Measurements from ENCODE around the gene PIK3CD.

DNA sequence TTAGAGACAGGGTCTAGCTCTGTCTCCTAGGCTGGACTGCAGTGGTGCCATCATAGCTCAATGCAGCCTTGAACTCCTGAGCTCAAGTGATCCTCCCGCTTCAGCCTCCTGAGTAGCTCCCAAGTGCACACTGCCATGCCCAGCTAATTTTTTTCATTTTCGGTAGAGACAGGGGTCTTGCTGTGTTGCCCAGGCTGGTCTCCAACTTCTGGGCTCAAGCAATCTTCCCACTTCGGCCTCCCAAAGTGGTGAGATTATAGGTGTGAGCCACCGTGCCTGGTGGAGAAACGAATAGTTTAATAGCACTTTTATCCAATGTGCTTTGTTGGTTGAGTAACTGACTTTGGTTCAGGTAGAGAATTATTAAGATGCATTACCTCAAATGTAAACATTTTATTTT is 20.9 kb downstream of the PIK3CD start:
- TF ChIP-seq HDAC2 (IDR thresholded peaks at IDR 0.05) (no peak), MTA3 (IDR thresholded peaks at IDR 0.05; ENCODE audit: borderline replicate concordance, low read length) (no peak), NRF1 (conservative IDR thresholded peaks at IDR 0.05; ENCODE audit: low read depth, low read length) (no peak), JUNB (IDR thresholded peaks at IDR 0.05) (no peak), CHD1 (IDR thresholded peaks at IDR 0.05; ENCODE audit: low read depth, low read length) (no peak), NR2C2 (IDR thresholded peaks at IDR 0.05; ENCODE audit: borderline replicate concordance, control insufficient read depth, insufficient read length, low read depth) (no peak), JUND (IDR thresholded peaks at IDR 0.05; ENCODE audit: low read depth, low read length) (no peak), IKZF1 (conservative IDR thresholded peaks at IDR 0.05) (no peak)
- TF ChIP-seq, protein P1, sequence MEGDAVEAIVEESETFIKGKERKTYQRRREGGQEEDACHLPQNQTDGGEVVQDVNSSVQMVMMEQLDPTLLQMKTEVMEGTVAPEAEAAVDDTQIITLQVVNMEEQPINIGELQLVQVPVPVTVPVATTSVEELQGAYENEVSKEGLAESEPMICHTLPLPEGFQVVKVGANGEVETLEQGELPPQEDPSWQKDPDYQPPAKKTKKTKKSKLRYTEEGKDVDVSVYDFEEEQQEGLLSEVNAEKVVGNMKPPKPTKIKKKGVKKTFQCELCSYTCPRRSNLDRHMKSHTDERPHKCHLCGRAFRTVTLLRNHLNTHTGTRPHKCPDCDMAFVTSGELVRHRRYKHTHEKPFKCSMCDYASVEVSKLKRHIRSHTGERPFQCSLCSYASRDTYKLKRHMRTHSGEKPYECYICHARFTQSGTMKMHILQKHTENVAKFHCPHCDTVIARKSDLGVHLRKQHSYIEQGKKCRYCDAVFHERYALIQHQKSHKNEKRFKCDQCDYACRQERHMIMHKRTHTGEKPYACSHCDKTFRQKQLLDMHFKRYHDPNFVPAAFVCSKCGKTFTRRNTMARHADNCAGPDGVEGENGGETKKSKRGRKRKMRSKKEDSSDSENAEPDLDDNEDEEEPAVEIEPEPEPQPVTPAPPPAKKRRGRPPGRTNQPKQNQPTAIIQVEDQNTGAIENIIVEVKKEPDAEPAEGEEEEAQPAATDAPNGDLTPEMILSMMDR (IDR thresholded peaks at IDR 0.05 in 2 of 3, conservative IDR thresholded peaks at IDR 0.05 in 1 of 3; ENCODE audit: control insufficient read depth in 2 of 3, extremely low read depth in 1 of 3, insufficient read depth in 1 of 3, low read depth in 3 of 3, low read length in 3 of 3) = no peak
- TF ChIP-seq, protein P2, sequence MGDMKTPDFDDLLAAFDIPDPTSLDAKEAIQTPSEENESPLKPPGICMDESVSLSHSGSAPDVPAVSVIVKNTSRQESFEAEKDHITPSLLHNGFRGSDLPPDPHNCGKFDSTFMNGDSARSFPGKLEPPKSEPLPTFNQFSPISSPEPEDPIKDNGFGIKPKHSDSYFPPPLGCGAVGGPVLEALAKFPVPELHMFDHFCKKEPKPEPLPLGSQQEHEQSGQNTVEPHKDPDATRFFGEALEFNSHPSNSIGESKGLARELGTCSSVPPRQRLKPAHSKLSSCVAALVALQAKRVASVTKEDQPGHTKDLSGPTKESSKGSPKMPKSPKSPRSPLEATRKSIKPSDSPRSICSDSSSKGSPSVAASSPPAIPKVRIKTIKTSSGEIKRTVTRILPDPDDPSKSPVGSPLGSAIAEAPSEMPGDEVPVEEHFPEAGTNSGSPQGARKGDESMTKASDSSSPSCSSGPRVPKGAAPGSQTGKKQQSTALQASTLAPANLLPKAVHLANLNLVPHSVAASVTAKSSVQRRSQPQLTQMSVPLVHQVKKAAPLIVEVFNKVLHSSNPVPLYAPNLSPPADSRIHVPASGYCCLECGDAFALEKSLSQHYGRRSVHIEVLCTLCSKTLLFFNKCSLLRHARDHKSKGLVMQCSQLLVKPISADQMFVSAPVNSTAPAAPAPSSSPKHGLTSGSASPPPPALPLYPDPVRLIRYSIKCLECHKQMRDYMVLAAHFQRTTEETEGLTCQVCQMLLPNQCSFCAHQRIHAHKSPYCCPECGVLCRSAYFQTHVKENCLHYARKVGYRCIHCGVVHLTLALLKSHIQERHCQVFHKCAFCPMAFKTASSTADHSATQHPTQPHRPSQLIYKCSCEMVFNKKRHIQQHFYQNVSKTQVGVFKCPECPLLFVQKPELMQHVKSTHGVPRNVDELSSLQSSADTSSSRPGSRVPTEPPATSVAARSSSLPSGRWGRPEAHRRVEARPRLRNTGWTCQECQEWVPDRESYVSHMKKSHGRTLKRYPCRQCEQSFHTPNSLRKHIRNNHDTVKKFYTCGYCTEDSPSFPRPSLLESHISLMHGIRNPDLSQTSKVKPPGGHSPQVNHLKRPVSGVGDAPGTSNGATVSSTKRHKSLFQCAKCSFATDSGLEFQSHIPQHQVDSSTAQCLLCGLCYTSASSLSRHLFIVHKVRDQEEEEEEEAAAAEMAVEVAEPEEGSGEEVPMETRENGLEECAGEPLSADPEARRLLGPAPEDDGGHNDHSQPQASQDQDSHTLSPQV (IDR thresholded peaks at IDR 0.05) = no peak
- TF ChIP-seq, protein P3, sequence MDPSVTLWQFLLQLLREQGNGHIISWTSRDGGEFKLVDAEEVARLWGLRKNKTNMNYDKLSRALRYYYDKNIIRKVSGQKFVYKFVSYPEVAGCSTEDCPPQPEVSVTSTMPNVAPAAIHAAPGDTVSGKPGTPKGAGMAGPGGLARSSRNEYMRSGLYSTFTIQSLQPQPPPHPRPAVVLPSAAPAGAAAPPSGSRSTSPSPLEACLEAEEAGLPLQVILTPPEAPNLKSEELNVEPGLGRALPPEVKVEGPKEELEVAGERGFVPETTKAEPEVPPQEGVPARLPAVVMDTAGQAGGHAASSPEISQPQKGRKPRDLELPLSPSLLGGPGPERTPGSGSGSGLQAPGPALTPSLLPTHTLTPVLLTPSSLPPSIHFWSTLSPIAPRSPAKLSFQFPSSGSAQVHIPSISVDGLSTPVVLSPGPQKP (IDR thresholded peaks at IDR 0.05; ENCODE audit: low read depth, low read length) = no peak
- TF ChIP-seq, protein P4, sequence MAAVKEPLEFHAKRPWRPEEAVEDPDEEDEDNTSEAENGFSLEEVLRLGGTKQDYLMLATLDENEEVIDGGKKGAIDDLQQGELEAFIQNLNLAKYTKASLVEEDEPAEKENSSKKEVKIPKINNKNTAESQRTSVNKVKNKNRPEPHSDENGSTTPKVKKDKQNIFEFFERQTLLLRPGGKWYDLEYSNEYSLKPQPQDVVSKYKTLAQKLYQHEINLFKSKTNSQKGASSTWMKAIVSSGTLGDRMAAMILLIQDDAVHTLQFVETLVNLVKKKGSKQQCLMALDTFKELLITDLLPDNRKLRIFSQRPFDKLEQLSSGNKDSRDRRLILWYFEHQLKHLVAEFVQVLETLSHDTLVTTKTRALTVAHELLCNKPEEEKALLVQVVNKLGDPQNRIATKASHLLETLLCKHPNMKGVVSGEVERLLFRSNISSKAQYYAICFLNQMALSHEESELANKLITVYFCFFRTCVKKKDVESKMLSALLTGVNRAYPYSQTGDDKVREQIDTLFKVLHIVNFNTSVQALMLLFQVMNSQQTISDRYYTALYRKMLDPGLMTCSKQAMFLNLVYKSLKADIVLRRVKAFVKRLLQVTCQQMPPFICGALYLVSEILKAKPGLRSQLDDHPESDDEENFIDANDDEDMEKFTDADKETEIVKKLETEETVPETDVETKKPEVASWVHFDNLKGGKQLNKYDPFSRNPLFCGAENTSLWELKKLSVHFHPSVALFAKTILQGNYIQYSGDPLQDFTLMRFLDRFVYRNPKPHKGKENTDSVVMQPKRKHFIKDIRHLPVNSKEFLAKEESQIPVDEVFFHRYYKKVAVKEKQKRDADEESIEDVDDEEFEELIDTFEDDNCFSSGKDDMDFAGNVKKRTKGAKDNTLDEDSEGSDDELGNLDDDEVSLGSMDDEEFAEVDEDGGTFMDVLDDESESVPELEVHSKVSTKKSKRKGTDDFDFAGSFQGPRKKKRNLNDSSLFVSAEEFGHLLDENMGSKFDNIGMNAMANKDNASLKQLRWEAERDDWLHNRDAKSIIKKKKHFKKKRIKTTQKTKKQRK (IDR thresholded peaks at IDR 0.05; ENCODE audit: low read depth, low read length) = no peak
- TF ChIP-seq, protein P5, sequence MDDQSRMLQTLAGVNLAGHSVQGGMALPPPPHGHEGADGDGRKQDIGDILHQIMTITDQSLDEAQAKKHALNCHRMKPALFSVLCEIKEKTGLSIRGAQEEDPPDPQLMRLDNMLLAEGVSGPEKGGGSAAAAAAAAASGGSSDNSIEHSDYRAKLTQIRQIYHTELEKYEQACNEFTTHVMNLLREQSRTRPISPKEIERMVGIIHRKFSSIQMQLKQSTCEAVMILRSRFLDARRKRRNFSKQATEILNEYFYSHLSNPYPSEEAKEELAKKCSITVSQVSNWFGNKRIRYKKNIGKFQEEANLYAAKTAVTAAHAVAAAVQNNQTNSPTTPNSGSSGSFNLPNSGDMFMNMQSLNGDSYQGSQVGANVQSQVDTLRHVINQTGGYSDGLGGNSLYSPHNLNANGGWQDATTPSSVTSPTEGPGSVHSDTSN (IDR thresholded peaks at IDR 0.05; ENCODE audit: insufficient replicate concordance, low read depth, low read length) = no peak
